Stimulated activated CD4-positive, alpha-beta T cell treated with anti-CD3 and anti-CD28 coated beads, Interleukin-2, amount 100 ng/mL, for 48 hours (primary cell): ENCODE measurements around the gene PFAS.
"Not testable (repeated sequence)": the region's sequence is repeated elsewhere in the genome, so short reads cannot be mapped to it uniquely, and the experiment has no call there.

Experiments used
- DNase-seq, 2 donors: peaks; one replicate each; pipeline ENCODE4 v3.0.0-alpha.2; 2020

Gene PFAS

GRCh38 chr17:8248751-8249607 is at the start of gene PFAS:
Gene PFAS (plus strand): TSS chr17:8249289. CDS start chr17:8253938, 4,649 bp downstream.
- peak; percentile 97 to 98 for DNase-seq

GRCh38 chr17:8204761-8205555 is 44.1 kb upstream of the PFAS start:
- DNase-seq, result no peak

GRCh38 chr17:8206536-8206935 is 42.6 kb upstream of the PFAS start:
- no peak for DNase-seq

GRCh38 chr17:8209907-8210760 is 39.0 kb upstream of the PFAS start, which contains the start of gene AURKB:
Gene AURKB (minus strand): TSS chr17:8210575. CDS start chr17:8210224, 351 bp downstream.
- DNase-seq, result peak; percentile 87 to 91

GRCh38 chr17:8210761-8211458 is 38.2 kb upstream of the PFAS start:
- no peak for DNase-seq

- no peak for DNase-seq
Observed at GRCh38 chr17:8212312-8213180, 36.5 kb upstream of the PFAS start.

GRCh38 chr17:8214000-8214399 is 35.1 kb upstream of the PFAS start:
- not testable (repeated sequence) for DNase-seq

GRCh38 chr17:8220783-8221662 is 28.1 kb upstream of the PFAS start:
- DNase-seq, result peak; percentile 97 to 98

- DNase-seq, result peak; percentile 93 to 94
Observed at GRCh38 chr17:8221663-8222379, 27.3 kb upstream of the PFAS start.

GRCh38 chr17:8222380-8222629 is 26.8 kb upstream of the PFAS start:
- DNase-seq, result no peak

GRCh38 chr17:8222630-8223355 is 26.3 kb upstream of the PFAS start:
- peak; percentile 92 for DNase-seq

- peak; percentile 50 to 53 for DNase-seq
Observed at GRCh38 chr17:8223356-8224126, 25.5 kb upstream of the PFAS start.

- DNase-seq, result no peak
Observed at GRCh38 chr17:8224891-8225812, 23.9 kb upstream of the PFAS start.

GRCh38 chr17:8225813-8226535 is 23.1 kb upstream of the PFAS start:
- DNase-seq, result peak; percentile 80 to 85

GRCh38 chr17:8226536-8227237 is 22.4 kb upstream of the PFAS start:
- peak; percentile 52 to 62 for DNase-seq

- no peak for DNase-seq
Observed at GRCh38 chr17:8227238-8227581, 21.9 kb upstream of the PFAS start.
